SKM-1 treated with dmso at 0.1 percent for 144 hours (cell line): ENCODE results near the gene CYTH4.

Source experiments
- DNase-seq: peaks from one replicate; lab custom pipeline; 2025; ENCODE audit not compliant: unreplicated experiment; lab: John Stamatoyannopoulos, UW

Gene CYTH4

GRCh38 chr22:37269936-37270678 is 12.2 kb upstream of the CYTH4 start:
- peak; percentile 37 for DNase-seq

- DNase-seq: peak; percentile 73
Observed at GRCh38 chr22:37270928-37271650, 11.2 kb upstream of the CYTH4 start.

DNA sequence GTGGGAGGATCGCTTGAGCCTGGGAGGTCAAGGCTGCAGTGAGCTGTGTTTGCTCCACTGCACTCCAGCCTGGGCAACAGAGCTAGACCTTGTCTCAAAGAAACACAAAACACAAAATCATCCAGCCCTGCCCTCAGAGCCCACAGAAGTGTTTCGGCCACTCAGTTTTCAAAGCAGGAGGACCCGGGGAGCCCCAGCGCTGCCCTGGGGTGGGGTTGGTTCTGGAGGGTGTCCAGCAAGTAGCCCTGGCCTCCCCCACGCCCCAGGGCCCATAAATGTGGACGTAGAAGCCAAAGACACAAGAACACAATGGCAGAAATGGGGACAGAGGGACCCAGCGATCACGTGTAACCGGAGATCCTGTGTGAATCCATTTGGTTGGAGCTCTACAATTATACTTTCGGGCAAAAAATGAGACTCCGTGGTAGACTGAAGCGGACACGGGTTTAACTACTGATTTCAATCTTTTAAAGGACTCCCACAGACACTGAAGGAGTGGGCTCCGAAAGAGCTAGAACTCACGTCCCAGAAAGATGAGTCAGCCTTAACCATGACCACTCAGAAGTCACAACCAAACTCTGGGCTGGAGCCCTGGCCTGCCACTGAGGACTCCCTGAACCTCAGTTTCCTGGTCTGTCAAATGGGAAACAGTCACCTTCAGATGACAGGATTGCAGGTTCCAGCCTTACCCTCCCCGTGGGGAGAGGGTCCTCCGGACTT is 9.0 kb upstream of the CYTH4 start:
- no peak for DNase-seq

DNA sequence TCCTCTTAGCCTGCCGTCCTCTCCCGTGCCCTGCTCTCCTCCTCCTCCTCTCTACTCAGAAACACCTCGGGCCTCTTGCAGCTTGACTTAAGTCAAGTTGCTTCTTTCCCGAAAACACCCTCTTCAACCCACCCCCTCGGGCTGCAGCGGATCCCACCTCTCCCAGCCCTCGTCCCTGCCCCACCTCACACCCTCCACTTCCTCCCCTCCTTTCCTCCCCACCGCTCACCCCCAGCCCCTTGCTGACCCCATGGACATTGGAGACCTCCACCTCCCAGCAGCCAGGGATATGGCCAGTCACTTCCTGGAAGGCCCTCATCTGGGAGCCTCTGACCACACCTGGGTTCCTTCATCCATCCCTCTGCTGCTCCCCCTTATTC is 8.5 kb upstream of the CYTH4 start:
- DNase-seq: no peak

DNA sequence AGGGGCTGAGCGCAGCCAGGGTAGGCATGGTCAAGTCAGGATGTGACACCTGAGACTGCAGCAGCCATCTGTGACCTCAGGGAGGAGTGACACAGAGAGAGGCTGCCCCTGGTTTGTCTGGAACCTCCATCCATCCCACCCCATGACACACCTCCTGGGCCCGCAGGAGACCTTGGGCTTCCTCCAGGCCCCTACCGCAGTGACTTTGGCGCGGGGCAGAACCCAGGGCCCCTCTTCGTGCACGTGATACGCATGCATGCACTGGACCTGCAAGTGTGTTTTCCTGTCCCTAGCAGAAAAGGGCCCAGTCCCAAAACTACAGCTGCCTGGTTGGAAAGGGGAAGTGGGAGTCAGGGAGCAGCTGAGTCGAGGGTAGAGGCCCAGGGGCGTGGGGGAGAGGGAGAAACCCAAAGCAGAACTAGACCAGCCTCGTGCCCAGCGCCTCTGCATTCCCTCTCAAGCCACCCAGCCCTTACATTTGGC is 7.9 kb upstream of the CYTH4 start:
- peak; percentile 82 for DNase-seq

- DNase-seq: no peak
Observed at GRCh38 chr22:37275134-37275533, 7.2 kb upstream of the CYTH4 start.

- DNase-seq: no peak
Observed at GRCh38 chr22:37275622-37276021, 6.7 kb upstream of the CYTH4 start.

DNA sequence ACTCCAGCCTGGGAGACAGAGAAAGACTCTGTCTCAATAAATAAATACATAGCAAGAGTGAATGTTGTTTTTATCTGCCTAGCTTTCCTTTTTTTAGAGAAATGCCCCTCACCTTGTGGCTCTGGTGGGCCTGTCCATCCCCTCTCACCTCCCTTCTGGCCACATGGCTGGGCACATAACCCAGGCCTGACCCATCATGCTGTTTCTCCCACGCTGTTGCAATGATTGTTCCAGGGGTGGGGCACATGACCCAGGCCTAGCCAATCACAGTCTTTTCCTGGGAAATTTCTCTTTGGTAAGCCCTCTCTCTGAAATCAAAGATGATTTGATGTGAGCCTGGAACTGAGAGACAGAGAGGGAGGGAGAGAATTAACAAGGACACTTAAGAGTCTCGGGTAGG is 5.5 kb upstream of the CYTH4 start:
- no peak for DNase-seq

- DNase-seq: no peak
Observed at GRCh38 chr22:37277384-37277783, 4.9 kb upstream of the CYTH4 start.

DNA sequence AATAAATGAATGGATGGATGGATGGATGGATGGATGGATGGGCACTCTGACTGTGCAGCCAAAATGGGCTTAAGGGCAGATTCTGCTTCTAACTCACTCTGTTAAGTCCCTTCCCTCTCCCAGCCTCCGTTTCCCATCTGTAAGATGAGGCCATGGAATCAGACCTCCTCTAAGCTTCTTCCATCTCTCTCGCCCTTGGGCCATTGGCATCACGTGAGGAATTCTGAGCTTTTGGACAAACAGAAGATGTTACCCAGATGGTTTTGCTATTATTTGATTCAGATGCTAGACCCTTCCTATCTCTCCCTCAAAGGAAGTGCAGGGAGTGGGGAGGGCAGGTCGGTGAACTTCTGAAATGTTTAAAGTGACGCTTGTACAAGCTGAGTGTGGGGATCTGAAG is 4.0 kb upstream of the CYTH4 start:
- DNase-seq: no peak

DNA sequence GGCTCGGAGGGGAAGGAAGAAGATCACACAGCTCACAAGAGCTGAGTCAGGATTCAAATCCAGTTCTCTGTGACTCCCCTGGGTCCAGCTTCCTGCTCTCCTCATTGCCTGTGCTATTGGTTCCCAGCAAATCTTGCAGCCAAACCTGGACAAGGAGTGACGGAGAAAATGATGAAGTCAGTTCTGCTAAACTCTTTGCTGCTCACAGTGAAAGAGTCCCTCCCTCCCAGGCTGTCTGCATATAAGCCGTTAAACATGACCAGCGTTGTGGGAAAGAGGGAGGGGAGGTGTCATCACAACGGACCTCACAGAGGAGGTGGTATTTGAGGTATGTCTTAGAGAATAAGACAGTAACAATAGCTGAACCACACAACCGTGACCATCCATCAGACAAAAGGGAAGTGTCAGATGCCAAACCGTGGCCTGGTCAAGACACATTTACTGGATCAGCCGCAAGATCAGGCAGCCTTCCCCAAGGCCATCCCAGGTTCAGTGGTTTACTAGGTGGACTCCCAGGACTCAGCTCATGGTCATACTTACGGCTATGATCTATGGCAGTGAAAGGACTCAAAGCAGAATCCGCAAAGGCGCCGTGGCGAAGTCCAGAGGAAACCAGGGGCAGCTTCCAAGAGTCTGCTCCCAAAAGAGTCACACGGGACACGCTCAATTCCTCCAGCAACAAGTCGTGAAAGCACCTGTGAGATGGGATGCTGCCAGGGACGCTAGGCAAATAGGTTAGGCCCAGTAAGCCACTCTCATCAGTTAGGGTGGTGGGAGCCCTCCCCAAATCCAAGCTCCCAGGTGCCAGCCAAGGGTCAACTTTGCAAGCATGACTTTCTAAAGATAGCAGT is 2.8 kb upstream of the CYTH4 start:
- DNase-seq: peak; percentile 92

- DNase-seq: no peak
Observed at GRCh38 chr22:37280718-37281117, 1.6 kb upstream of the CYTH4 start.

DNA sequence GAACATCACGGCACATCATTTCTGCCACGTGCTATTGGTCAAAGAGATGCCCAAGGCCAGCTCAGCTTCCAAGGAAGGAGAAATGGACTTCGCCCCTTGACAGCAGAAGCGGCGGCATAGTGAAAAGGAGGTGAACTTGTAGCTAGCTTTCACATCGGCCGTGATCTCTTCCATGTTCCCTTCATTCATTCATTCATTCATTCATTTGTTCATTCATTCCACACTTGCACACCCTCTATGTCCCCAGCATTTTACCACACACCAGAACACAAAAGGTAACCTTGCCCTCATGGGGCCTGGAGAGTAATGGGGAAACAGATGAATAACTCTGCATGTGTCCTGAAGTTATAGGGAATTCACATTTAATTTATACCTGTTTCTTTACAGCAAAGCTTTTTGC is 1.1 kb upstream of the CYTH4 start:
- DNase-seq: no peak

GRCh38 chr22:37281646-37282384 is 493 bp upstream of the CYTH4 start:
- DNase-seq: no peak

DNA sequence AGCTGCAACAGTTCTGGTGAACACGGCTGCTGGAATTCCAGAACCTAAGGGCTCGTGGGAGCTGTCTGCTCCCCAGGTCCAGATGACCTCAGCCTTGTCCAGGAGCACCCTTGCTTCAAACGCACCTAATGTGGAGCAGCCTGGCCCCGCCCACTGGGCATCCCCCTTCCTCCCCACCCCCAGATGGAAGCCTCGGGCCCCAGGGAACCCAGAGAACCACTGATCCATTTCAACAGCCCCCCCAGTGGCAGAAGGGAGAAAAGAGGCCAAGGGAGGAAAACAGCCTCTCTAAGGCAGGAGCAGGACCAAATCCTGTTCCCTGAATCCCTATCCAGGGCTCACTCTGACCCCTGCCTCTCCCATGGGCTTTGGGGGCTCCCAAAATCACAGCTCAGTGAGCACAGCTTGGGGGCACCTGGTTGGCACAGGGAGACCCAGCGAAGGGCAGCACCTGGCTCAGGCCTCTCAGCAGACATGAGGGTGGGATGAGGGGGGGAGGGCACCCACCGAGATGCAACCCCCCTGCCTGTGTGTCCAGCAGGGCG is 1.2 kb downstream of the CYTH4 start:
- peak; percentile 19 for DNase-seq

- DNase-seq: no peak
Observed at GRCh38 chr22:37284126-37284804, 2.0 kb downstream of the CYTH4 start.

DNA sequence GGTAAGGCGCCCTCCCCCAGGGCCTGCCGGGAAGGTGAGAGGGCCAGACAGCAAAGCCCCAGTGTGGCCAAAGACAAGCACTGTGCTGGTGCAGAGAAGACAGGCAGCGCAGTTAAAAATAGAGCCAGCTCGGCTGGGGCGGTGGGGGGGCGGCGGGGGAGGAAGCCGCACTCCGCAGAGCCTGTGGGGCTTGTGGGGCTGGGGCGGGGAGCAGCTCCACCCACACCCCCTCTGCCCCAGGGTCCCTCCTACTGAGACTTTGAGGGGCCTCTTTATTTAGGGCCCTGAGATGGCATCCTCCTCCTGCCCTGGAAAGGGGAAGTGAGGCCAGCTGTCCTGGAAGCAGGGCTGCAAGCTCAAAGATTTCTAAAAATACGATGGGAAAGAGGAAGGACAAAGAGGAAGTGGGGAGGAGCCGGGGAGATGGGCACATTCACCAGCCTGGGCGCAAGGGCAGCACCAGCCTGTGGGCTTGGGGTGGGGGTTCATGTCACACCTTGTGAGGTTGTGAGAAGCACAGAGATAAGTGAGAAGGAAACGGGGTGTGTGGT is 2.6 kb downstream of the CYTH4 start:
- DNase-seq: peak; percentile 99

DNA sequence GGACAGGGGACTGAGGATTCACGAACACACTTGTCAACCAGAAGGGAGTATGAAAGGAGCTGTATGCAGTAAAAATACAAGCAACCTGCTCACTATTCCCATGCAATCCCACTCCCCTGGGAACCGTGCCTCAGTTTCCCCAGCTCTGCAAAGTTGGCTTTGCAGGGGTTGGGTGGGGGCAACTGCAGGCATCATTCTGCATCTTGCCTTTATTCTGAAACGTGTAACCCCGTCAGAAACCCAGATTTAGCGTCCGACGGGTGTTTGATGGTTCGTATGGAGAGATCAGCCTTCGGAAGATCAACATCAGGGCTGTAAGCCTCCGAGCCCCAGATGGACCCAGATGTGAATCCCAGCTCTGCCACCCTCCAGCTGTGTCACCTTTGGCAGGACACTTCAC is 3.6 kb downstream of the CYTH4 start:
- DNase-seq: no peak

DNA sequence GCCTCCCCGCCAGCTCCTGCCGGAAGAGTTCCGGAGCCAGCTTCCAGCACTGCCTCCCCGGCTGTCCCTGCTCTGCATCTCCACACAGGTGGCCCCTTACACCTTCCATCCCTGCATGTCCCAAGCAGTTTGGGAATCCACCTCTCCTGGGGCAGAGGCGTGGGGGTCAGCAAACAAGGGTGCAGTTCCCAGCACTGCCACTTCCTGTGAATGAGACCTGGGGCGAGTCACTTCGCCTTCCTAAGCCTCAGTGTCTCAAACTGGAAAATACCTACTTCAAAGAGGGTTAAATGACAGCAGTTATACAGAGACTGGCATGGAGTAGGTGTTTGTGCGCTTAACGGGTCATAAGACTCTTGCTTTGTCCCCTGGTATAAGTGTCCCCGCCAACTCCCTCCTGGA is 5.2 kb downstream of the CYTH4 start:
- no peak for DNase-seq
